HPDE6-E6E7 (cell line): ENCODE results near the gene TTI1.

Experiments used
- DNase-seq: peaks from one replicate; pipeline ENCODE4 v3.0.0; 2011; ENCODE audit warnings: missing footprints; ENCODE audit errors: extremely low spot score

TTI1 gene

DNA sequence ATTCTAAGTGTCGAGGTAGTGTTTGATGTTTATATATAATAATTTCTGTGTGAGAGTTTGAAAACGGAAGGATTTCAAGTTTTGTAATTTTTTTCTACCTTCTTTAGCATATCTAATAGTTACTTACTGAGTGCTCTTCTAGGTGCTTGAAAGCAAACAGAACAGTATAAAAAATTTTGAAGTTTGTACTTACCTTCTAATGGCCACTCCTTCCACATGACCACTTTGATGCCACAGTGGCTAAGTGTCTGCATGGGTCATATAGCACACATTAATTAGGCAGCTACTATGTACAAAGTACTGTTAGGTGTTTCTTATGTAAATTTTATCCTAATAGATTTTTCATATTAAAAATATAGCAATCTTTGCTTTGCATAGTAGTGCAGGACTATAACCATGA, 21.4 kb upstream of the TTI1 start:
- no peak for DNase-seq

DNA sequence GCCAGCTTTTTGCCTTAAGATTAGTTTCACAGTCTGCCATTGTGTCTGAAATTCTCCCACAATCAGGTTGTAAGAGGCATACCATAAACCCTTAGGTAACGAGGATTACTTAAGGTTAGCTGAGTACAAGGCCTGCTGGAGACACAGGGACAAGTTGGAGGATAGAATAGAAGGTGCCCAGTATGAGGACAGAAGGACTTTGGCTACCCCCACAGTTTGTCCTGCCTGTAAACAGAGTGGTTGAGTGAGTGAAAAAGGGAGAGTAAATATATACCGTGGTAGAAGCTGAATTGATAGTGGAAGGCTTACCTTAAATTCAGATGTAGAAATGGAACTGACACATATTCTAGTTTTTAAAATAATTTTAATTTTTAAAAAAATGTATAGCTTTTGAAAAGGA, 19.6 kb upstream of the TTI1 start:
- no peak for DNase-seq

DNA sequence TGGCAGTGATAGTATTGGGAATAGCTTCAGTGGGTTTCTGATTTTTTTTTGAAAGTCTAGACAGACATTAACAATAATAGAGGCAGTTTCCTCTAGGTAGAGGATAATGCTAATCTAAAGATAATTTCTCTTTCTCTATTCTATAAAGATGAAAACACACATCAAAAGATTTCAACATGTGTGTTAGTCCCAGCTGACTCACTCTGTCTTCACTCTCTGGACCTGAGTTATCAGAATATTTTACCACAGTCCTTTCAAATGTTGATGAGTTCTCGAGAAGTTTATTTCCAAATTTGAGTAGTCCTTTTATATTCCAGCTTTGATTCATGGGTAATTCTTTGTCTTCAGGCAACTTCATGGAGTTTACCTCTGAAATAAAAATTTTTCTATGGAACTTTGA, 17.4 kb upstream of the TTI1 start:
- no peak for DNase-seq

DNA sequence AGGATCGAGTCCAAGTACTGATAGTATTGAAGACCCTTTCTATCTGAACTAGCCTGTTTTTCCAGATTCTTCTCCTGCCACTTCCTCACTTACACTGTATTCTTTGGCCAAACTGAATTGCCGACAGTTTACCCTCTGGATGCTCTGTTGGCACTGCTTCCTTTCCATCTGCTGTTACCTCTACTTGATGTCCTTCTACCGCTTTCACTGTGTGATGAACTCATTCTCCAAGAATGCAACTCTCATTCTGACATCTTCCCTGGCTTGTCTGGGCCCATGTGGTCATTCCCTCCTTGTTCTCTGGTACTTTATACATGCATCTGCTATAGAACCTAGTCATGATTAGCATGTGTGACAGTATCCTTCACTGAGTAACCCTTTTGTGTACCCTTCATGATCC, 16.5 kb upstream of the TTI1 start:
- peak; percentile 83 for DNase-seq

DNA sequence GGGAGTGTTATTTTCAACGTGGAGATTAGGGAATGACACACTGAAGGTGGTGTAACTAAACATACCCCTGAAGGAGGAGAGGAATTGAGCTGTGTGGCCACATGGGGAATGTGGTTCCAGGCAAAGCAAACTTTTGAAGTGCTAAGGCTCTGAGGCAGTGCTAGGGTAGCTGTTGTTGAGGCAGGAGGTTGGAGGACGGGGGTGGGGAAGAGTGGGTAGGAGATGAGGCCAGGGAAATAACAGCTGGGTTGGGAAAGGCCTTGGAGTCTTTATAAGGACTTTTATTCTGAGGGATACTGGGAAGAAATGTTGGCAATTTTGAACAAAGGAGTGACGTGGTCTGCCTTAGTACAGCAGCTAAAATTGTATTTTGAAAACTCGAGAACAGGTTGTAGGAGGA, 13.3 kb upstream of the TTI1 start:
- no peak for DNase-seq

DNA sequence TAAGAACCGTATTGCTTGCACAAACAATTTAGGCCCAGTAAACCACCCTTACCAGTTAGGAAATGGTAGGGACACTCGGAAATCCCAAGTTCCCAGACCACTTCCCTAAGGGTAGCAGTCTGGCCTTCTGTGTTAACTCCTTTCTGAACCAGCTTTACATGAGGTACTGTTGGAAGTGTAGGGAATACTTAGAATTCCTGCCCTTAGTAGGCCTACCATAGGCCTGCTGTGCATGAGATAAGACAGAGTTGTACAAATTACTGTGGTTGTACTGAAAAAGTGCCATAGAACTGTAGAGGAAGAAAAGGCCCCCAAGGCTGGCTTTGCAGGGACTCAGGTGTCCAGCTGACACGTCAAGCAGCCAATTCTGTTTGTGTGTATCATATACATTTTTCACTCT, 11.4 kb upstream of the TTI1 start:
- DNase-seq = no peak

DNA sequence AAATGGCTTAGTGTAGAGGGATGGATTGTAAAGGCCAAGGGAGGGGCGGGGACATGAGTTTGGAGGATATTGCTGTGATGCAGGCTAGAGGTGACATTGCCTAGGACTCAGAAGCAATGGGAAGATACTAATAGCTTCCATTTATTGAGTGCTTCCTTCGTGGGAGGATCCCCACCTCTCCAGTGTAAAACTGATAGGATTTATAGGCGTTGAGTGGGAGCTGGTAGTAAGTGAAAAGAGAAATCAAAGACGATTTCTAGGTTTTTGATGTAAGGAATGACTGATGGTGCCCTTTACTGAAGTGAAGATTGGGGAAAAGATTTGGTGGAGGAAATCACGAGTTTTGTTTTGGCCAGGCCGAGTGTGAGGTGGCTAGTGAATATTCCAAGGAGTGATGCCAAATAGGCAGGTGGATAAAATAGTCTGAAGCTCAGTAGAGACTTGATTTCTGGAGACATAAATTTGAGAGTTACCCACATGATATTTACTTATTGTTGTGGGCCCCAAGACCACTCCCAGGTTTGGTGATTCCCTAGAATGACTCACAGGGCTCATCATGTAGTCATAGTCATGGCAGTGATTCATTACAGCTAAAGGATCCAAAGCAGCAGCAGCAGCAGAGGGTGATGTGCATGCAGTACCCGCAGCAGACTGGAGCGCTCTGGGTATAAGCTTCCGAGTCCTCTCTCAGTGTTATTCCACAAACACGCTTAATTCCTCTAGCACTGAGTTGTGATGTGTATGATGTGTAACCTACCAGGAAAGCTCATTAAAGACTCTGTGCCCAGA, 10.4 kb upstream of the TTI1 start:
- DNase-seq = peak; percentile 100

DNA sequence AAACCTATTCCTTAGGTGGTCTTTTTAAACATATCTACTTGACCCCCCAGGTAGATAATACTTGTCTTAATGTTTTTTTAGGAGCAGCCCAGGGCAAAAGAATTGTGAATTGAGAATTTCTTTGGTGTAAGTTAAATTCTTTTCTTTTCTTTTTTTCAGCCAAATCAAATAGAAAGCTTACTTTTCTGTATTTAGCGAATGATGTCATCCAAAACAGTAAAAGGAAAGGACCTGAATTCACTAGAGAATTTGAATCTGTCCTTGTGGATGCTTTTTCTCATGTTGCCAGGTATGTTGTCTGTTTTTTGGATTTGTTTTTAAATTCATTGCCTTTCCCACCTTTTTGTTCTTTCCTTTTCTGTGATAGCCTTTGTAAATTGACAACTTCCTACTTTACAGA, 7.0 kb upstream of the TTI1 start:
- DNase-seq = no peak

DNA sequence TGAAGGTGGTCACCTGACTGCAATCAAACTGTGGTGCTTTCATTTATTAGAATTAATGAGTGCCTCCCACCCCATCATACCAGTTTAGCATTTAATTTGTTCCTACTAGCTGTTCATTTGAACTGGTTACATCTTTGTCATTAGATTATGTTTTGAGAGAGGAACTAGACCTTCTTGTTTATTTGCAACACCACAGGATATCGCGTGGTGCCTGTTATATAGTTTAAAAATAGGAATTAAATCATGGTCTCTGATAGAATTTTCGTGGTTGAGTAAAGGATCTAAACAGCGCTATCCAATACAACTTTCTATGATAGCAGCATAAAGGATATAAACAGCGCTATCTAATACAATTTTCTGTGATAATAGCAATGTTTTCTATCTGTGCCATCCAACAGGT, 3.1 kb upstream of the TTI1 start:
- DNase-seq = no peak

DNA sequence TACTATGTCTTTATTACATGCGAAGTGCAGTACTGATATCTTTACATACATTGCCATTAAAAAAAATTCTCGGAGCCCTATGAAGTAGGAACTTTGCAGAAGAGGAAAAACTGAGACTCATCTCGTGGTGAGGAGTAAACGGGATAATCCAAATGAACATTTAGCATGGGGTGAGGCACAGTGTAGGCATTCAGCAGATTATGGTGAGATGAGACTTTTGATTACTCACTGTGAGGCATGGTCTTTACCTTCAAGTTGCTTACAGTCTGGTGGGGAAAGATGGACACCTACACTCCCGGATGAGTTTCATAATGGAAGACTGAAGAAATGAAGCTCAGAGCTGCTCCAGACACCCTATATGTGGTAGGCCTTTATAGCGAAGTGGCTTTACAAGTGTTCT, 1.7 kb upstream of the TTI1 start:
- DNase-seq = no peak

DNA sequence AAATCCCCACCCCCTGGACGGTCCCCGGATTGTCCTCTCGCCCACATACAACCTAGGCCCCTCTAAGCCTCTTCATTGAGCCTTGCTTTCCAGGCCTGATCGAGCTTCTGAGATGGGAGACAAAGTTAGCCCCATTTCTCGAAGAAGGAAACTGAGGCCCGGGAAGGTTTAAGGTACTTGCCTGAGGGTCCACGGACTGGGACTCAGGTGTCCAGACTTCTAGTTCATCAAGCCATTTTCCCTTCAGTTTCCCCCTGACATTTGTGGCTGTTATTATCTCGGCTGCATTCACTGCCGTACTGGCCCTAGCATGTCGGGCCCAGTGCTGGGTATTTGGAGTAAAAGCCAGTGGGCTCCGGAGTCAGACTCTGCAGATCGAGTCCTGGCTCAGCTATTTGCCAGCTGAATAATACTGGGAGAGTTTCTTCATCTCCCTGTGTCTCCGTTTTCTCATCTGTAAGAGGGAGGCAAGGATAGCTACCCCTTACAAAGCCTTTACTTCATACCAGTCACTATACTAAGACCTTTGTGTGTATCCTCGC, 923 bp upstream of the TTI1 start:
- DNase-seq = no peak

DNA sequence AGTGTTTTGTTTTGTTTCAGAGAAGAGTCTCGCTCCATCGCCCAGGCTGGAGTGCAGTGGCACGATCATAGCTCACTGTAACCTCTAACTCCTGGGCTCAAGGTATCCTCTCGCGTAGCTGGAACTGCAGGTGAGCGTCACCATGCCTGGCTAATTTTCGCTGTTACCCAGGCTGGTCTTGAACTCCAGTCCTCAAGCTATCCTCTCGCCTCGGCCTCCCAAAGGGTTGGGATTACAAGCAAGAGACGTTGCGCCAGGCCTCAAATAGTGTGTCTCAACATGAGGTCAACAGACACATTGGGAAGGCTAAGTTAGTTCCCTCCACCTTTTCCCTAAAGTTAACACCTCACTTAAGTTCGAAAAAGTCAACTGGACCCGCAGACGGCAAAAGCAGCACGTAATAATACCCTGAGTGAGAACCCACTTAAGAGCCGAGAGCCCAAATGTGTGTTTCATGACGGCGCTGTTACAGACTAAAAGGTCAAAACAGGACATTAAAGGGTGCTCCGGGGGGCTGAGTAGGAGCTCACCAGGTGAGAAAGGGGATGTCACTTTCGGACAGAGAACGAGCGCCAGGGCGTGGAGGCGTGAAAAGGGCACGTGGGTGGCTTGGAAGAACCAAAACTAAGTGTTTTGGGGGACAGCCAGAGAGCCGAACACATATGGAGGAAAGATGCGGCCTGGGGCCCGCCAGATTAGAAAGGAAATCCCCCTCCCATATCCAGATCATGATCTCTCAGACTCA, 499 bp downstream of the TTI1 start:
- no peak for DNase-seq

DNA sequence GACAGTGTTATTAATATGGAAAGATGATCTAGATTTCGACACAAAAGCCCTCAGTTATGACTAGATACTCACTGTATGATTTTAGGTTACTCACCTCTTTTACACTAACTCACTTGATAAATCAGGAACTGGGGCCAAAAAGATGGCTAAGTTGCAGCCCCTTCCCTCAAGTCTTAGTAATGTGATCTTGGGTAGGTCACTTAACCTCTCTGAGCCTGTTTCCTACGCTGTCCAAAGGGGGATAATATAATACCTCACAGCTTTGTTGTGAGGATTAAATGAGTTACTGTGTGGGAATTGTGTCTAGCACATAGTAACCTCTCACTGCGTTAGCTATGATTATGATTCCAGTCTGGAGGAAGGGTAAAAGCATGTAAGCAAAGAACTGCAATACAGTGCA, 1.3 kb downstream of the TTI1 start:
- DNase-seq = no peak

DNA sequence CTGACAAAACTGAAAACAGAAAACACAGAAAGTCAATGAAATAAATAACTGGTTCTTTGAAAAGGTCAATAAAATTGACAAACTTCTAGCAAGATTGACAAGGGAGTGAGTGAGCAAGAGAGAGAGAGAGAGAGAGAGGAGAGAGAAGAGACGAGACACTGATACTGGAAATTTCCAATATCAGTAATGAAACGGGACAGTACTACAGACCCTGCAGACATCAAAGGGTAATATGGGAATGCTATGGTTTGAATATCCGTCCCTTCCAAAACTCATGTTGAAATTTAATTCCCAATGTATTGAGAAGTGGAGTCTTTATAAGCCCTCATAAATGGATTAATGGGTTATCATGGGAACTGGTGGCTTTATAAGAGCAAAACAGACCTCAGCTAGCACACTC, 3.8 kb downstream of the TTI1 start:
- DNase-seq = no peak

DNA sequence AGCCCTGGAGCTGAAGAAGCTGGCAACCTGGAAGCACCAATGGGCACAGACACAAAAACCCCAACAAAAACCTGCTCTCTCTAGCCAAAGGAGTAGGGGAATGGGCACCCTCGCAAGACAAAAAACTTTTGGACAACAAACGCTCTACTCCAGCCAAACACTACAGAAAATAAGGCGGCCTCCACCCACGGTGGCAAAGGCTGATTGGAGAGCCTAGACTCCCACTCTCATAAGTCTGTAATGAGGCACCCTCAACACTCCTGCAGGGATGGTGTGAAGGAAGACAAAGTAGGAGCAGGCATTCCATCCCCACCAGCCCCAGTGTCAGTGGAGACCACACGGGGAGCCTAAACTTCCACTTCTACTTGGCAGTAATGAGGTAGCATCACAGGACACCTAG, 8.8 kb downstream of the TTI1 start:
- no peak for DNase-seq

DNA sequence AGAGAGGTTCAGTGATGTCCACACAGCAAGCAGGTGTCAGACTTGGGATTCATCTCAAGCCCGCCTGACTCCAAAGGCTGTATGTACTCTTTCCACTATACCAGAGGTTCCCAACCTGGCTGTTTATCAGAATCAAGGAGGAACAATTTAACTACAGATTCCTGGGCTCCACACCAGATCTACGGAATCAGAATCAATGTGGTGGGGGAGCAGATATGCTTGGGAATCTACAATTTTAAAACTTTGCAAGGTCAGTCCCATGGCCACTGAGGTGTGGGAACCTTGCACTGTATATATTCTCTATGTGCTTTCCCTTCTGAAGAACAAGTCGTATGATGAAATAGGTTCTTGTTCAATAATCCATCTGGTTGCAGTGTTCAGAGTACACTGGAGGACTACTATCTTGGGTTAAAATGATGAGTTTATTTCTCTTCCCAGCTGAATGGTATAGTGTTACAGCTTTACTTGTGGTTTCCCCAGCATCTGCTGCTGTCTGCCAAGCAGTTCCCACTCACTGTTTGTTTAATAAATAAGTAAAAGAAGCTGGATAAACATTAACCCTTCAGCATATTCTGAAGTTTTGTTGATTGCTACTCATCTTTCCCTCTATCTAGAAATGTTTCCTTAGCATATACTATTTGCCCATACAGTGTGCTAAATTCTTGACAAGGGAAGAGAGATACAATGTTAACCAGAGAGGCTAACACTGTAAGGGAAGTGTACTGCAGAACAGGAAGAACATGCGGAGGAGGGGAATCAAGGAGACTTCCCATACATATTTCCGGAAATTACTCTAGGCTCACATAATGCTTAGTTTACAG, 9.9 kb downstream of the TTI1 start:
- no peak for DNase-seq

DNA sequence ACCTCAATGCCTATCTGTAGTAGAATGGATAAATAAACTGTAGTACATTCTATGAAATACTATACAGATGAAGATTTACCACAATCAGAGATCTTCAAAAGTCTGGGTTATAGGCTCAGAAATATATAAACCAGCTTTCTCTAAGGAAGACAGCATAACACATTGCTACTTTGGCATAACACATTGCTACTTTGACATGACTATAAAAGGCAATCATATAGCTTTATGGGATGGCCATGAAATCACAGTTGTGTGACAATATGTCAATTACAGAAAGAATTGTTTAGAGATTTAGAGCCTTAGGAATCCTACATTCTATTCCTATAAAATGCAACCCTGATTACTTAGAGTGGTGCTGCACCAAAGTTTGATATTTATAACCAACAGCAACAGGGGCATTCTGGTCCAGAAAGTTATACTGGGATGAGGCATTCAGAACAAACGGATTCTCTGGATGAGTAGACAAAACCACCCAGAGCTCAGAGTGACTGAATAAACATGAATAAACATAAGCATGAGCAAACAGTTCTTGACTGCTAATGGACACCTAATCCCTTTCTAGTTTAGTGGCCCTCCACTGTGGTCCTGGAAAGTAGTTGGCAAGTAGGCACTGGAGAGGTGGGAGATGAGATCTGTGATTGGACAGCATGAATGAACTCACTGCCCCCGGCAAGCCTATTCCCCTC, 12.0 kb downstream of the TTI1 start:
- no peak for DNase-seq

DNA sequence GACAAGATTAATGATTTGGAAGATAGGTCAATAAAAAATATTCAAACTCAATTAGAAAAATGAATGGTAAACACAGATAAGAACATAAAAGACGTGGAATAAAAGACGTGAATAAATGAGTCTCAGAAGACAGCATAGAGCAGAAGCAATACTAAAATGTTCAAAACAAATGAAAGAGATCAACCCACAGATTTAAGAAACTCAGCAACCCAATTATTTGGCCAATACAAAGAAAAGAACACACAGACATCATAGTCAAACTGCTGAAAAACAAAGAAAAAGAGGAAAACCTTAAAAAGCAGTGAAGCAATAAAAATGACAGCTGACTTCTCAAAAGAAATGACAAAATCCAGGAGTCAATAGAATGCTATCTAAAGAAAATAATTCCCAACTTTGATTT, 14.9 kb downstream of the TTI1 start:
- DNase-seq = no peak

DNA sequence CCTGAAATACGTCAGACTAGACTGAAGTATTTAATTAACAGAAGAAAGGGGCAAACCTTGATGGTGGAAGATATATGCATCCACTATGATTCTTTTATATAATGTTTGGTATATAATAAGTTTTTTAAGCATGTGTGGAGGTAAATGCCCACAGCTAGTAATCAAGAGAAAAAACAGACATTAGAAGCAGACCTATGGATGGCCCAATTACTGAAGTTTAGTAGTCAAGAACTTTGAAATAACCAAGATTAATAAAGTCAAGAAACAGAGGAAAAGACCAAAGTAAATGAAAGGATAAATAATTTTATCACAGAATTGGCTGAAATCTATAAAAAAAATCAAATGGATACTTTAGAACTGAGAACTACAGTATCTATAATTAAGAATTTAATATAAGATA, 15.3 kb downstream of the TTI1 start:
- no peak for DNase-seq

DNA sequence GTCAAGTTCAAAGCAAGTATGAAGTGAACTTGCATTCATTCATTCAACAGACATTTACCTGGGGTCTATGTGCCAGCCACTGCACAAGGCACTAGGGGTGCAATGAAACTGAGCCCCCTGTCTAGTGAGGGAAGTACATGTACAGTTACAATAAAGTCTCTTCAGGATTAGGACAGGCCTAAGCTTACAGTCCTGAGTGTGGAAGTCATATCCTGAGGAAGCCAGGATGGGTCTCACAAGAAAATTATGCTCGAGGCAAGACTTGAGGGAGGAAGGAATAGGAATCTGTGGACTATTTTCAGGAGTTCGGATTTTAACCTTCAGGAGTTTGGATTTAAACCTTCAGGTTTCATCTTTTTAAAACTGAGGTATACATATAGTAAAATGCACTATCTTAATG, 19.4 kb downstream of the TTI1 start:
- DNase-seq = no peak

DNA sequence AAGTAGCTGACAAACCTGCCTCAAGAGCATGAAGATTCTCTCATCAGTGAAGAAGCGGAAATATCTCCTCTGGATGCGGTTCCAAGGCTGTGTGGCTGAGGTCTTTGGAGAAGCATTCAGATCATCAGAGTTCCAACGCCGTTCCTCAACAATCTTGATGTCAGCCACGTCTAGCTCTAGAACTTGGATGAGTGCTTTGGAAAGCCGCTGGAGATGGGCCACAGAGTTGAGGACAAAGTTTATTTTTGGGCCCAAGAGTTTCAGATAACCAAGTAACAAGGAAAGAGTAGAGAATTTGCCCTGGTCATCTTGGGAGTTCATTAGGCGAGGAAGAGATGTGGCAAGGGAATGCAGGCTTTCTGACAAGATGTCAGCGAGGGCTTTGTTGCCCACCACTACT, 20.9 kb downstream of the TTI1 start:
- no peak for DNase-seq

DNA sequence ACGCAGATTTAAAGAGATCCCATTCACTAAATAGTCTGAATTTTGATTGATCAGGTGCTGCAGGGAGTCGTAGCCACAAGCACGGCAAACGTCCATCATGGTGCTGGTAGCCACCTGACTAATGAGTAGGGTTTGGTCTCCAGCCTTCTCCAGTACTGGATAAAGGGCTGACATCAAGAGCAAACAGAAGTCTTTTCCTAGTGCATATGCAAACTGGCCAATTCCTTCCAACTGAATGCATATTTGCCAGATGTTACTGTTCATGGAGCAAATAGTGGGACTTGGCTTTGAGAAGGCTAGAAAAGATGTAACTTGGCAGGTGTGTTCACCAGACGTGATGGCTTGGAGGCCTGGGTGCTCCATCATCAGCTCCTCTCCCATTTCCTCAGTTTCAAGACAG, 21.6 kb downstream of the TTI1 start:
- DNase-seq = no peak
